Activated T-cell treated with anti-CD3 and anti-CD28 coated beads for 24 hours (primary cell): Measurements from ENCODE around the gene HOXB8.

Experiments used
- DNase-seq: peaks from one replicate; pipeline ENCODE4 v3.0.0-alpha.2; 2020; ENCODE audit warnings: low read depth

The HOXB8 gene

DNA sequence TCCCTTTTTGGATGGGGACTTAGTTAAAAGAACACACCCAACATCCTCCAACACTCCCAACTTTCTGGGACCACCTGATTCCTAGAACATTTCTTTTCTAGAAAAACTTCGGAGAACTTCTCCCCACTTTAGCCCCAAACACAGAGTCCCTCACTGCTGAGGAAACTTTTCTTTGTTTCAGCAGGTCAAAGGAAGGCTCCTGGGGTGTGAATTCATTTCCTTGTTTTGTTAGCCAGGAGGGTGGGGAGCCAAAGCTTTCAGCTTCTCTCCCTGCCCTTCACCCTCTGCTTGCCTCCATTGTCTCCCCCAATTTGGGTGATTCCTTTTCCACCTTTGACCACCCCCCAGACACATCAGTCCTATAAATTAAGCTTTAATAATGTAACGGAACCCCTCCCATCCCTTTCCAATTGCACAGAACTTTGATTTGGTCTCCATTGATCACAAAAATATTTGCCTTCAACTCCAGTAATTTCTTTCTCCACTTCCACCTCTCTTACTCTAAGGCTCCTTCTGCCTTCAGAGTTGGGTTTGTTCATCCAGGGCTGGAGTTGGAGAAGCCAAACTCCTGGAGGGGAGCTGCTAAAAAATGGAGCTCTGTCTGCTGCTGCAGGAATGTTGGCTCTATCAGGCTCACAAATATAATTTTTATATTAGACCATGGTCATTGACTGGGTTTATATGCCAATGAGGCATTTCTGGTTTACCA, 47.3 kb downstream of the HOXB8 start:
- no peak for DNase-seq

DNA sequence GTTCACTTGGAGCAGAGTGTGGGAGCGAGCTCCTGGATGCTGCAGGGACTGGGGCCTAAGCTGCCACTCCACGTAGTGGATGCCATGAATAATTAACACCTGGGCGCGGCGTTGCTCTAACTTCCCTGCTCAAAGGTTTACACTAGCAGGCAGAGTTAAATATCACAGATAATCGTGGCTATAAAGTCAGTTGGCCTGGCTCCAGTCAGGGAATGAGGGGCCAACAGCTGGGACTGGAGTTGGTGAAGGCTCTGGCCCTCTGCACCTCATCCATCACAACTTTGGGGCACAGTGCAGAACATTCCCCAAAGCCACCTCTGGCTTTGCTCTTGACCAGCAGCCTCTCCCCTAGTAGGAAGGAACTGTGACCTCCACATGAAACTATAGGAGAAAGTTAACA, 47.9 kb downstream of the HOXB8 start:
- no peak for DNase-seq

DNA sequence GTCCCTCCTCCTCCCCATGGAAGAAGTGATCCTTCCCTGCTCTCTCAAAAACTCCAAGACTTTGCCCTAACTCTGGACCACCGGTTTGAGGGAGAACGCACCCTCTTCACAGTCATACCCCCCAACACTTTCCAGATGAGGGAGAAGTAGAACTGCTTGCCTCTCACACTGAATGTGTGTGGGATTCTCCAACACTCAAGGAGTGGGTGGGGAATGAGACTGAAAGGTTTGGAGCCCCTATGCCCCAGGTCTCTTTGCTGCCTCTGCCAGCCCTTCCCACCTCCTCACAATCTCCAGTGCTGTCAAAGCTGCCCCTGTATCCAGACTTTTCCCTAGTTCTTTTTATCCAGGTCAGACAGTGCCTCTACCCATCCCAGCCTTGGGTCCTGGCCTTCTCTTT, 48.4 kb downstream of the HOXB8 start:
- DNase-seq: no peak

DNA sequence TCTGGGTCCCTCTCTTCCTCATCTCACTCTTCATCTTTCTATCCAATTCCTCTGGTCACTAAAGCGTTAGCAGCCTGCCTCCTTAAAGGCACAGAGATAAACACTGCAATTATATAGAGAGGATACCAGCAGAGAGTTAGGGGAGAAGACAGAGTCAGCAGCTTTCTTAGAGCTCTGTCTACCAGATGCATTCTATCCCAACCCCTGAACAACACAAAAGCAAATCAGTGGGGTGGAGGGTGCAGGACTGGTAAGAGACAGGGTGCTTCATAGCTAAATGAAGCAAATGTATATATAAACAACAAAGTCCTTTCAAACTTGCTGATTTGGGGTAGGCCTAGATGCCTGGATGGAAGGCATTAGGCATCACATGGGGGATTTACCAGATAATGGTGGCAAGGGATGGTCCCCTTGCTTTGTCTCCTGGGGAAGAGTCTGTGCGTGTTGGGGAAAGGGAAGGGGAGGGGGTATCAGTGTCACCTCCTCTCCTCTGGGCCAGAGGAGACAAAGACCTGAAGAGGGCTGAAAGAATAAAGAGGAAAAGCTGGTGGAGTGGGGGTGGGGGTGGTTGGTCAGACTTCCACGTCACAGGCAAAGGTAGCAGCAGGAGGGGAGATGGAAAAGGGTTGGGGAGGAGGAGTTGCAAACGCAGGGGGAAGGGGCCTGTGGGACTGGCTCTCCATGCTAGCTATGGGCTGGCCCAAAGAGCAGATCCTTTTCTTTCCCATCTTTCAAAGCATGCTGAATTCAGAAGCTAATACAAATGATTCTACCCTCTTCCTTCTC, 49.0 kb downstream of the HOXB8 start:
- no peak for DNase-seq

DNA sequence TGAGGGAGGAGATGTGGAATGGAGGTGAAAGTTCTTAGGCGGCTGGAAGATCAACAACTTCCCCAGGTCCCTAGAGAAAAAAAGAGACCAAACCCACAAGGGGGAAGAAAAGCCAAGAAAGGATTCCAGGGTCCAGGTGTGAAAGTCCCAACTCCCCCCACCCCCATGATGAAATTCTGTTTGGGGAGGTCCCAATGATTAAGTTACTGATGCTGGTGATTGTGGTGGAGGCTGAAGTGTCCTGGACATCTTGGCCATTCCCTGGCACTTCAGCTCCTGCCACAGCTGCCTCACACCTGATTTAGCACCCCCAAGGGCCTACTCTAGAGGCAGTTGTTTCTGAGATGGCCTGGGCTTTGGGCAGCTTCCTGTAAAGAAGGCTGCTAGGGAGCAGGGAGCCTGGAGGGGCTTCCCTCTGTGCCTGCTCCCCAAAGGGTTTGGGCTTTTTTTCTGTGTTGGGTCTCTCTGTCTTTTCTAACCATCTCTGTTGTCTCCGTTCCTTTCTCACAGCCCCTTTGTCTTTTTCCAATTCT, 50.0 kb downstream of the HOXB8 start:
- no peak for DNase-seq

DNA sequence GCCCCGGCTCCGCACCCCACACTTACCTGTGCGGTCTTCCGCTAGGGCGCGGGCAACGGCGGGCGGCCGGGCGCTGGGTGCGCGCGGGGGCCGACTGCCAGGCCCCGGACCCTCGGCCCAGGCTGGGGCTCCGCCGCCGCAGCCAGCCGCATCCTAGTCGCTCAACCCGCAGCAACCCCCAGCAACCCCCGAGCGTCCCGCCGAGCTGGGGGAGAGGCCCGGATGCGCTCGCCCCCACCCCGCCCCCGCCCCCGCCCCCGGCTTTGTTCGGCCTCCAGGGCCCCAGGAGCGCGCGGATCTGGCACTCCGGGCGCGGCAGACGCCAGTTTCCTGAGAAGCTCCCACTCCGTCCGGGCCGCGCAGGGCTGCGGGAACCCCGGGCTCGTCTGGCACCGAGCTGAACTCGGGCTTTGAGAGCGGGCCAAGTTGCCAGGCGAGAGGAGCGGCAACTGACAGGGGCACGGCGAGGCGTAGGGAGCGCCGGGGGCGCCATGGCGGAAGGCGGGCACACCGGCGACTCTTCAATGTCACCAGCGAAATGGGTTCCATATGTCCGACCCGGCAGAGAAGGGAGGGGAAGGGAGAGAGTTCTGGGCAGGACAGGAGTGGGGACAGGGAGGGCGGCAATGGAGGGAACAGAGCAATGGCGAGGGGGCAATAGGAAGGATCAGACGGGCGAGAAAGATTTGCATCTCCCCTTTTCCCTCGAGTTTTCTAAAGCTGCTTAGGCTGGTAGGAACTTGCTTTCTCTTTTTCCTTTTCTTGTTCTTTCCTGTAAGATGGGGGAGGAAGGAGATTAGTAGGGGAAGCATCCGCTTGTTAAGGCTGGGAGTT, 50.7 kb downstream of the HOXB8 start:
- DNase-seq: no peak

DNA sequence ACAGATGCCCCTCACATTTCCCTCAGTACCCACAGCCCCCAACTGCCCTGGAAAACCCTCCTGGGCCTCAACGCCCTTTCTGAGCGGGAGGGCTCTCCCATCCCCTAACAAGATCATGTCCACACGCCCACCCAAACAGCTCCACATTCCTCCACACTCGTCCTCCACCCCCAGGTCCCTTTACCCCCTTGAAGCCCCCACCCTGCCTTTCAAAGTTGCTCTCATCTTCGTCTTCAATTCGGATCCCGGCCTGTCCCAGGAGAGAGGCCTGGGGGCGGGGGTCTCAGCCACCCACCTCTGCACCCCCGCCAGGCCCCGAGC, 51.3 kb downstream of the HOXB8 start:
- no peak for DNase-seq

DNA sequence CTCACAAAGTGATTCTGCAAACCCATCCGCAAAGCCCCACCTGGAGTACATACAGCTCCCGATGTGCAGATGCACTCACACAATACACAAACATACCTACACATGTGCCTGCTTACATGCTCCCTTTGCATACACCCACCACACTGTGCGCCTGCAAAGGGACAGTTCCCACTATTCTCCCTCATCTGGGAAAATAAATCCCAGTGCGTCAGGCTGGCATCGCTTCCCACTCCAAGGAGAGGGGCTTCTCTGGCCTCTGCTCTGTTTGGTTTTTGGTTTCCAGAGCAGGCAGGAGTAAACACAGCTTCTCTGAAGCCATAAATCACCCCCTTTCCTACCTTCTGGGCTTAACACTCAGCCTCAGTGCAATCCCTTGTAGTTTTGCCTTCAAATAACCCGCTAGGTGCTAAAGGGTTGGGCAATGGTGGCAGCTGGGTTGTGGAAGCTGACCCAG, 51.7 kb downstream of the HOXB8 start:
- DNase-seq: no peak

DNA sequence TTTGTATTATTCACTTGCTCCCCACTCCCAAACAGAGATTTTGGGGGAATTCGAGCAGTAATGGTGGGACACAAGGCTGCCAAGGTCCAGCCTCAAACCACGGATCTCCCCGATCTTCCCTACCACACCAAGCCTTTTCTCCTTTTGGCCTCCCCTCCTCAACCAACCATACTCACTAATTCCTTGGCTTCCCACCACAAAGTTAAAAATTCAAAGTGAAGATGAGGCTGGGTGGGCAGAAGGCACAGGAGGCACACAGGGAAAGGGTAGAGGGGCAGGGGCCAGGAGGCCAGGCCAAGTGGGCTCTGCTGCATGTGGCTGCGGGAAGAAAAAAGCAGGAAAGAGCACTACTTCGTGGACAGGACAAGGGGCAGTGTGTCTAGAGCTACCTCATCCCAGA, 52.2 kb downstream of the HOXB8 start:
- no peak for DNase-seq
